Prostate gland (tissue), 2 donors: ENCODE data around the gene AMY2A.
"Not testable (repeated sequence)": the region's sequence is repeated elsewhere in the genome, so short reads cannot be mapped to it uniquely, and the experiment has no call there.

ENCODE experiments used
- POLR2A ChIP-seq: fragments of 450-650 bp; IDR thresholded peaks from one replicate; pipeline ENCODE4 v1.6.1; 2016; ENCODE audit warnings: antibody characterized with exemption, mild to moderate bottlenecking
- POLR2AphosphoS5 ChIP-seq: sonication (generic); formaldehyde crosslinking; IDR thresholded peaks from one replicate; pipeline ENCODE4 v1.6.1; 2017; ENCODE audit warnings: antibody characterized with exemption
- TF ChIP-seq, protein P1 (sequence below), 4 experiments: fragments of 200-600 bp in 2 of 4; fragments of 450-650 bp in 2 of 4; sonication (generic) in 2 of 4; IDR thresholded peaks; 1 replicate in 3 of 4; 2 replicates in 1 of 4; pipeline ENCODE4 v1.5.1; 2016 to 2019; ENCODE audit warnings: antibody characterized with exemption in 4 of 4, mild to moderate bottlenecking in 2 of 4, moderate library complexity in 2 of 4

DNA sequence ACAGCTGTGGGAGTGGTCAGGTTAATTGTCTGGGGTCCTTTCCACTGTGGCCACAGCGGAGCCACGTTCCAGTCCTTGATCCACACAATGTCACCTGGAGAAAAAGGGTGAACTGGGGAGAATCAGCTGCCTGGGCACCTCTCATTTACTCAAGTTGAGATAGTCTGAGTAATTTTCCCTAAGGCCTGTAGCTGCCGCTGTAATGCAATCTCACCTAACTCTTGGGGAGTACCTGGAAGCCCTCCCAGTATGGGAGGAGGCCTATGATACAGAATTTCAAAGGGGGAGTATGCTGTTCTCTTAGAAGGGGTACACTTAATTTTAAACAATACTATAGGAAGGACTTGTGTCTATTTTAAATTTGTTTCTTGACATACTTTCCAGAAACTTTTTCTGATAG is 33.1 kb downstream of the AMY2A start:
- TF ChIP-seq, protein P1, sequence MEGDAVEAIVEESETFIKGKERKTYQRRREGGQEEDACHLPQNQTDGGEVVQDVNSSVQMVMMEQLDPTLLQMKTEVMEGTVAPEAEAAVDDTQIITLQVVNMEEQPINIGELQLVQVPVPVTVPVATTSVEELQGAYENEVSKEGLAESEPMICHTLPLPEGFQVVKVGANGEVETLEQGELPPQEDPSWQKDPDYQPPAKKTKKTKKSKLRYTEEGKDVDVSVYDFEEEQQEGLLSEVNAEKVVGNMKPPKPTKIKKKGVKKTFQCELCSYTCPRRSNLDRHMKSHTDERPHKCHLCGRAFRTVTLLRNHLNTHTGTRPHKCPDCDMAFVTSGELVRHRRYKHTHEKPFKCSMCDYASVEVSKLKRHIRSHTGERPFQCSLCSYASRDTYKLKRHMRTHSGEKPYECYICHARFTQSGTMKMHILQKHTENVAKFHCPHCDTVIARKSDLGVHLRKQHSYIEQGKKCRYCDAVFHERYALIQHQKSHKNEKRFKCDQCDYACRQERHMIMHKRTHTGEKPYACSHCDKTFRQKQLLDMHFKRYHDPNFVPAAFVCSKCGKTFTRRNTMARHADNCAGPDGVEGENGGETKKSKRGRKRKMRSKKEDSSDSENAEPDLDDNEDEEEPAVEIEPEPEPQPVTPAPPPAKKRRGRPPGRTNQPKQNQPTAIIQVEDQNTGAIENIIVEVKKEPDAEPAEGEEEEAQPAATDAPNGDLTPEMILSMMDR (IDR thresholded peaks at IDR 0.05) = not testable (repeated sequence)
- not testable (repeated sequence) for TF ChIP-seq POLR2A, POLR2AphosphoS5
